ENCODE measurements around the gene MGARP.

MGARP gene

DNA sequence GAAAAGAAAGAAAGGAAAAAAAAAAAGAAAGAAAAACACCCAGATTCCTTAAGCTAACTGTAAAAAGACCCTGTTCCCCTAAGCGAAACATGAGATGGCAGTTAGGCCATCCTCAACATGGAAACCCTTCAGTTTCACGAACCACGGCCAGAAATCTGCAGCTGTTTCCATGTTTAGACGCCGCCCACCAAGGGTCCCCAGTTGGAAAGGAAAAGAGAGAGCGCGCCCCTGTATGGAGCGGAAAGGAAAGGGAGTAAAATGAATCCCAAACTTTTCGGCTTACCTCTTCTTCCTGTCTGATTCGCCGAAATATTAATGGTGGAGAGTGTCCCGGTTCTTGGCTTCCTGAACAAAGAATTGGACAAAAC is 38.3 kb downstream of the MGARP start:
- H3F3A ChIP-seq (ENCODE audit: insufficient read depth, low read length) = no peaks in the 10 kb centered on the region
- H3K36me3 ChIP-seq (ENCODE audit: insufficient read depth, low read length) = no peaks in the 10 kb centered on the region
- no peak overlapping the region for H3K9ac ChIP-seq (ENCODE audit: low read length)
- no peaks in the 10 kb centered on the region for H4K20me1 ChIP-seq (ENCODE audit: insufficient read depth, low read length)
- peaks cover 6% of the 10 kb centered on the region for H3K4me1 ChIP-seq (ENCODE audit: insufficient read depth, low read length, severe bottlenecking)
- H3K9me3 ChIP-seq (ENCODE audit: low read length) = peaks cover 6% of the 10 kb centered on the region
- TF ChIP-seq, protein P1, sequence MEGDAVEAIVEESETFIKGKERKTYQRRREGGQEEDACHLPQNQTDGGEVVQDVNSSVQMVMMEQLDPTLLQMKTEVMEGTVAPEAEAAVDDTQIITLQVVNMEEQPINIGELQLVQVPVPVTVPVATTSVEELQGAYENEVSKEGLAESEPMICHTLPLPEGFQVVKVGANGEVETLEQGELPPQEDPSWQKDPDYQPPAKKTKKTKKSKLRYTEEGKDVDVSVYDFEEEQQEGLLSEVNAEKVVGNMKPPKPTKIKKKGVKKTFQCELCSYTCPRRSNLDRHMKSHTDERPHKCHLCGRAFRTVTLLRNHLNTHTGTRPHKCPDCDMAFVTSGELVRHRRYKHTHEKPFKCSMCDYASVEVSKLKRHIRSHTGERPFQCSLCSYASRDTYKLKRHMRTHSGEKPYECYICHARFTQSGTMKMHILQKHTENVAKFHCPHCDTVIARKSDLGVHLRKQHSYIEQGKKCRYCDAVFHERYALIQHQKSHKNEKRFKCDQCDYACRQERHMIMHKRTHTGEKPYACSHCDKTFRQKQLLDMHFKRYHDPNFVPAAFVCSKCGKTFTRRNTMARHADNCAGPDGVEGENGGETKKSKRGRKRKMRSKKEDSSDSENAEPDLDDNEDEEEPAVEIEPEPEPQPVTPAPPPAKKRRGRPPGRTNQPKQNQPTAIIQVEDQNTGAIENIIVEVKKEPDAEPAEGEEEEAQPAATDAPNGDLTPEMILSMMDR (IDR thresholded peaks at IDR 0.05; ENCODE audit: low read length) = no peak
- no peak for TF ChIP-seq EZH2 (IDR thresholded peaks at IDR 0.05; ENCODE audit: borderline replicate concordance, low read length)
- no peak overlapping the region for H3K4me3 ChIP-seq (ENCODE audit: low read depth, low read length, poor library complexity, severe bottlenecking)
- no peaks in the 10 kb centered on the region for H3K9me2 ChIP-seq (ENCODE audit: low read depth, low read length)
- H3K27ac ChIP-seq (ENCODE audit: low read depth, low read length, poor library complexity, severe bottlenecking) = no peak overlapping the region
- no peaks in the 10 kb centered on the region for H3K79me2 ChIP-seq (ENCODE audit: insufficient read depth, low read length)
- no peak overlapping the region for H2AFZ ChIP-seq (ENCODE audit: low read length)
- H3K4me2 ChIP-seq (ENCODE audit: low read length) = no peak overlapping the region
- no peaks in the 10 kb centered on the region for H3K27me3 ChIP-seq (ENCODE audit: insufficient read depth, low read length)

- no peak overlapping the region for H2AFZ ChIP-seq (ENCODE audit: low read length)
- H3K27me3 ChIP-seq (ENCODE audit: insufficient read depth, low read length) = no peaks in the 10 kb centered on the region
- no peak overlapping the region for H3K27ac ChIP-seq (ENCODE audit: low read depth, low read length, poor library complexity, severe bottlenecking)
- H3F3A ChIP-seq (ENCODE audit: insufficient read depth, low read length) = no peaks in the 10 kb centered on the region
- H3K9me3 ChIP-seq (ENCODE audit: low read length) = peaks cover 6% of the 10 kb centered on the region
- TF ChIP-seq, protein P1 (IDR thresholded peaks at IDR 0.05; ENCODE audit: low read length) = no peak
- no peak for TF ChIP-seq EZH2 (IDR thresholded peaks at IDR 0.05; ENCODE audit: borderline replicate concordance, low read length)
- H3K9ac ChIP-seq (ENCODE audit: low read length) = no peak overlapping the region
- no peaks in the 10 kb centered on the region for H4K20me1 ChIP-seq (ENCODE audit: insufficient read depth, low read length)
- H3K4me2 ChIP-seq (ENCODE audit: low read length) = no peak overlapping the region
- no peaks in the 10 kb centered on the region for H3K36me3 ChIP-seq (ENCODE audit: insufficient read depth, low read length)
- no peaks in the 10 kb centered on the region for H3K79me2 ChIP-seq (ENCODE audit: insufficient read depth, low read length)
- no peak overlapping the region for H3K4me3 ChIP-seq (ENCODE audit: low read depth, low read length, poor library complexity, severe bottlenecking)
- no peaks in the 10 kb centered on the region for H3K9me2 ChIP-seq (ENCODE audit: low read depth, low read length)
- peaks cover 6% of the 10 kb centered on the region for H3K4me1 ChIP-seq (ENCODE audit: insufficient read depth, low read length, severe bottlenecking)
Observed at GRCh38 chr4:139241086-139241783, 38.8 kb downstream of the MGARP start.

DNA sequence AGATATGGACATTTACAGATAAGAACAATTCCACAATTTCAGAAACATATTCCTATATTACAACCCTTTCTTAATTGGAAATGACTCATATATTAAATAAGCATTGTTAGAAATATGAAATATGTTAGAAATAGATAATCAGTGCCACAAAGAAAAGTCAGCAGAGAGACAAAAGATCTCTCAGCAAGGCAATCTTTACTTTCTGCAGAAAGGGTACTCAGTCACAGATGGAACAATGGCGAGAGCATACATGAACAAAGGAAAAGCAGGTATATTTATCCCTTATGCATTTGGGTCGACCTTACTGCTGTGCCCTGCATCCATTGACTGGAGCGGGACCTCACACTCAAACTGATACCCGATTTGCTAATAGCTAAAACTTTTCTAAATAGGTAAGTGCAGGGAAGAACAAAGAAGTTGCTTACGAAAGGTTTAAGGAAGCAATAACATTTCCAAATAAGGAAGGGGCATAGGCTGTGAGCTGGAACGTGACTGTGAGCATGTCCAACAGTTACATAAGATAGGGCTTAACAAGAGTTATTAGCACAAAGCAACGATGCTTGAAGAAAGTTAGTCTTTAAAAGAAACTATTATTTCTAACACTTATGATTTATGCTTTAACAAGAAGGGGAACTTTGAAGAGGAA is 40.8 kb downstream of the MGARP start:
- no peak overlapping the region for H3K4me3 ChIP-seq (ENCODE audit: low read depth, low read length, poor library complexity, severe bottlenecking)
- 0 out of 2 replicates have a peak overlapping the region, but pooled peaks have one; percentile 49 for H2AFZ ChIP-seq (ENCODE audit: low read length)
- H3K4me1 ChIP-seq (ENCODE audit: insufficient read depth, low read length, severe bottlenecking) = peaks cover 12% of the 10 kb centered on the region
- H3K27me3 ChIP-seq (ENCODE audit: insufficient read depth, low read length) = no peaks in the 10 kb centered on the region
- H3K36me3 ChIP-seq (ENCODE audit: insufficient read depth, low read length) = no peaks in the 10 kb centered on the region
- H3K9me3 ChIP-seq (ENCODE audit: low read length) = peaks cover 6% of the 10 kb centered on the region
- no peaks in the 10 kb centered on the region for H4K20me1 ChIP-seq (ENCODE audit: insufficient read depth, low read length)
- no peaks in the 10 kb centered on the region for H3K9me2 ChIP-seq (ENCODE audit: low read depth, low read length)
- H3K79me2 ChIP-seq (ENCODE audit: insufficient read depth, low read length) = no peaks in the 10 kb centered on the region
- no peaks in the 10 kb centered on the region for H3F3A ChIP-seq (ENCODE audit: insufficient read depth, low read length)
- H3K27ac ChIP-seq (ENCODE audit: low read depth, low read length, poor library complexity, severe bottlenecking) = no peak overlapping the region
- TF ChIP-seq EZH2 (IDR thresholded peaks at IDR 0.05; ENCODE audit: borderline replicate concordance, low read length) = no peak
- TF ChIP-seq, protein P1 (IDR thresholded peaks at IDR 0.05; ENCODE audit: low read length) = no peak
- H3K4me2 ChIP-seq (ENCODE audit: low read length) = no peak overlapping the region
- H3K9ac ChIP-seq (ENCODE audit: low read length) = no peak overlapping the region
